ENCODE measurements around the gene DUXB.

- TF ChIP-seq CTCF (IDR thresholded peaks at IDR 0.05), result no peak
- TF ChIP-seq POLR2A (IDR thresholded peaks at IDR 0.05), result no peak
Measured at GRCh38 chr16:75732871-75733270, 31.6 kb upstream of the DUXB start.

Data from testis (tissue), 2 donors.